Fibroblast of pulmonary artery (primary cell): Measurements from ENCODE around the gene FOXN3.
A peak's percentile ranks its signal among the peaks of the same experiment; 100 is the strongest.

Experiments used
- DNase-seq: peaks from one replicate; pipeline ENCODE4 v3.0.0-alpha.2; 2010; ENCODE audit warnings: low read depth
- H3K4me3 ChIP-seq: replicated peaks from 2 replicates; pipeline ENCODE4 v1.5.1; 2011; ENCODE audit warnings: low read depth, mild to moderate bottlenecking, control low read depth, low read length, moderate library complexity
- TF ChIP-seq, protein P1 (sequence below): IDR thresholded peaks from 2 replicates; pipeline ENCODE4 v1.5.1; 2011; ENCODE audit warnings: mild to moderate bottlenecking, control low read depth, low read length, inconsistent platforms; ENCODE audit errors: missing control alignments

Gene FOXN3

DNA sequence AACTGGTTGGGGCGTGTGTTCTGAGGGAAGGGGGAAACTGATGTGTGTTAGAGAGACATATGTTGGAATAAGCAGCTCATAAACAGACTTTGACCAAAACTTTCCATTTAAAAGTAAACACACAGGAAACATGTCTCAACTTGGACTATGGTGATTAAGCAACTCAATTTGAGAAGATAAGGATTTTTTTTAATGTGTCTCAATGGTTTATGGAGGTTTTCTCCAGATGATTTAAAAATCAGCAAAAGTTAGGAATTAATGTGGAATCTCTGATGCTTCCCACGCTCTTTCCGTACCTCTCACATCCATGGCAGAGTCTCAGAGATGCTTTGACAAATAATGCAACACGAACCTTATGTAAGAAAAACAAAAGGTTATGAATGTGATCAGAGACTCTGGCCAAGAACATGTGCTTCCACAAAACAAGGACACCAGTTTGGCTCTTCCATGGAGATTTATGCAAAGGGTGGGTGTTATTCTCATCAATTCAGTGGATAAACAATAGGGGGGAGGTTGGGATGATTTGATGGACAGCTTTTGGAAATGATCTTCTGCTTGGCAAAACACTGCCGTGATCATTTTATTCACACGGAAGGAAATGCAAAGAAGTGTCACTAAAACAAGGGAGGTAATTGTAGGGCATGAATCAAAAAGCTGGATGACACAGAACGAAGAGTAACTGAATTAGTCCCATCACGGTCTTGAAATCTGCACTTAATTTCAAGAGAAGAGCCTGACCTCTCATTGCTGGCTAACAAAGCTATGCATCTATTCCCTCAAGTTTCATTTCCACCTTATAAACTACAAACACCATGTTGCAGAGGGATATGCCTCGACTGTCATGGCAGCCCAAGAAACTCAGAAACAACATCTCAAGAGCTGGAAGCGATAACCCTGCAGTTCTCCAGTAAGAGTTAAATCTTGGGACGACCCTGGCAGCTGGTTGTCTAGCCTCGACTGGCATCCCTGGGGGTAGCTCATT lies 76.5 kb downstream of the FOXN3 start:
- no peak overlapping the region for H3K4me3 ChIP-seq
- TF ChIP-seq, protein P1, sequence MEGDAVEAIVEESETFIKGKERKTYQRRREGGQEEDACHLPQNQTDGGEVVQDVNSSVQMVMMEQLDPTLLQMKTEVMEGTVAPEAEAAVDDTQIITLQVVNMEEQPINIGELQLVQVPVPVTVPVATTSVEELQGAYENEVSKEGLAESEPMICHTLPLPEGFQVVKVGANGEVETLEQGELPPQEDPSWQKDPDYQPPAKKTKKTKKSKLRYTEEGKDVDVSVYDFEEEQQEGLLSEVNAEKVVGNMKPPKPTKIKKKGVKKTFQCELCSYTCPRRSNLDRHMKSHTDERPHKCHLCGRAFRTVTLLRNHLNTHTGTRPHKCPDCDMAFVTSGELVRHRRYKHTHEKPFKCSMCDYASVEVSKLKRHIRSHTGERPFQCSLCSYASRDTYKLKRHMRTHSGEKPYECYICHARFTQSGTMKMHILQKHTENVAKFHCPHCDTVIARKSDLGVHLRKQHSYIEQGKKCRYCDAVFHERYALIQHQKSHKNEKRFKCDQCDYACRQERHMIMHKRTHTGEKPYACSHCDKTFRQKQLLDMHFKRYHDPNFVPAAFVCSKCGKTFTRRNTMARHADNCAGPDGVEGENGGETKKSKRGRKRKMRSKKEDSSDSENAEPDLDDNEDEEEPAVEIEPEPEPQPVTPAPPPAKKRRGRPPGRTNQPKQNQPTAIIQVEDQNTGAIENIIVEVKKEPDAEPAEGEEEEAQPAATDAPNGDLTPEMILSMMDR = no peak
- DNase-seq = peak; percentile 74

DNA sequence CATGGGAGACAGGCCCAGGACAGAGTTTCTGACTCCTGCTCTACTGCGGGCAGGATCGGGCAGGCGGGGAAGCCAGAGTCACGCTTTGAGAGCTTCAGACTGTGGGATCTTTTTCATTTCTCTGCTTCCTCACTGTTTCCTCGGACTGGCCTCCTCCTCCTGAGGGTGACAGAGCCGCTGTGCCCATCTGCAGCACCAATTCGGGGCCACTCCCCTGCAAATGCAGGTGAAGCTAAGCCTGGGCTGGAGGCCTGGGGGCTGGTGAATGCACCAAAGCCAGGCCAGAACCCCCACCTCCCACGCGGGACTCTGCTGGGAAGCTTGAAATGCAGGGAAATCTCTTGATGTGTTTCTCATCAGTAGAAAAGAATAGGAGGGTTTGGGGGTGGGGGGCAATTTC lies 77.5 kb downstream of the FOXN3 start:
- no peak overlapping the region for H3K4me3 ChIP-seq
- peak; percentile 17 for DNase-seq
- TF ChIP-seq, protein P1 = no peak

DNA sequence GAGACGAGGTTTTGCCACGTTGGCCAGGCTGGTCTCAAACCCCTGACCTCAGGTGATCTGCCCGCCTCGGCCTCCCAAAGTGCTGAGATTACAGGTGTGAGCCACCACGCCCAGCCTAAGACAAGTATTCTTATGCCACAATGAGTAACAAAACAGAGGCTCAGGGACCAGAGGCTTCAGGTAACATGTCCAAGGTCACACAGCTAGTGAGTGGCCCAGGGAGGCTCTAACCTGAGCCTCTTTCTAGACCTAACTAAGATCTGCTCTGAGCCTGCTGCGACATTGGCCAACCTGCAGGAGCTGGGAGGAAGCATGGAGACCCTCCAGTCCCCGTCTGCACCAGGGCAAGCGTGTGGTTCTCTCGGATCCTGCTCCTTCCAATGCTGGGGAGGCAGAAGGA lies 77.9 kb downstream of the FOXN3 start:
- DNase-seq = no peak
- TF ChIP-seq, protein P1 = no peak
- H3K4me3 ChIP-seq = no peak overlapping the region

DNA sequence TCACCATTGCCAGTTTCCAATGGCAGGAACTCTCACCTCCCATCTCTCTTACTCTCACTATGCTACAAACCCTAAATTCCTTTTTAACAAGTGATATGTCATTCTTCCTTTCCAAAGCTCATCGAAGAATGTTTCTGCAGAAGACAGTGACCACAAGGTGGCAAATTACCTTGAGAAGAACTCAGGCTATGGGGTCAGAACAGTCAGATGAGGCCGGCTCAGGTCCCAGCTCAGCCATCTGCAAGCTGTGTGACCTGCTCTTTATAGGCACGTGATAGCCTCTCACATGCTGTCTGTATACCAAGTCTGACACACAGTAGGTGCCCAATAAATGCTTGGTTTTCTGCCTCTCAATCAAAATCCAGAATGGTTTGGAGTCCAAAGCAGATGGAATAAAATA lies 80.7 kb downstream of the FOXN3 start:
- H3K4me3 ChIP-seq = no peak overlapping the region
- TF ChIP-seq, protein P1 = no peak
- DNase-seq = no peak

DNA sequence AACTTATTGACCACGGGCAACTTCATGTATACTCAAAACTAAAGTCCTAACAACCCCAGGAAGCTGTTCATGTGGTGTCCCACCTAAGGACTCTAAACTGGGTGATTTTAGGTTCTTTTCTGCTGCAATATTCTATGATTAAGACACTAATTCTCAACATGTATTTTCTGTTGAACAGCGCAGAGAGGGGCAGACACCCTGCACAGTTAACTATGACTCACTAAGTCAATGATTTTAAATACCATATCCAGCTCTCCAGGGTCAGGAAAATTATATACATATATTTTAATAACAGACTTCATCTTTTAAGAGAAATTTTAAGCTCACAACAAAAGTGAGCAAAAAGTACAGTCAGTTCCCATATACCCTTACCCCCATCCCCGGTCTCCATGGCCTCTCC lies 85.0 kb downstream of the FOXN3 start:
- H3K4me3 ChIP-seq = no peak overlapping the region
- no peak for DNase-seq
- TF ChIP-seq, protein P1 = no peak

DNA sequence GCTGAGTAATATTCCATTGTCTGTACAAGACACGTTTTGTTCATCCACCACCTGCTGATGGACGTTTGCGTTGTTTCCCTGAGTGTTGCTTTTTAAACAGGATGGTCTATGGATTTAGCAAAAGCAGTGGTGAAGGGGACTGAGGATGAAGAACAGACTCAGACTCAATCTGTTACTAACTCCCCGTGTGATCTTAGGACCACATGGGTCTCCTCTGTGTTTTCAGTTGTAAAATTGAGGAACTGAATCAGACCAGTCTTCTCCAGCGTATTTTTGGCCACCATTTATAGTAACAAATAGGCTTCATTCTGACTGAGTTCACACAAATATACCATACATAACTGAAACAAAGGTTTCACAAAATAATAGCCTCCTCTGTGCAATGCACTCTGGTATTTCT lies 85.6 kb downstream of the FOXN3 start:
- TF ChIP-seq, protein P1 = no peak
- no peak overlapping the region for H3K4me3 ChIP-seq
- DNase-seq = no peak
